HEK293 (cell line): ENCODE results near the gene ARHGAP28.

Experiments
- CTCF ChIA-PET: fragments of 350-600 bp; formaldehyde crosslinking; extraction: SDS; loops from one replicate; lab custom pipeline; 2021; ENCODE audit warnings: antibody characterized with exemption; lab: Yijun Ruan, JAX
- POLR2A ChIA-PET: fragments of 300-600 bp; formaldehyde crosslinking; extraction: SDS; loops from one replicate; lab custom pipeline; 2020; ENCODE audit warnings: antibody characterized with exemption, inconsistent platforms; lab: Yijun Ruan, JAX
- H3K27ac ChIP-seq: fragments of 200-500 bp; sonication (Bioruptor generic); 2 replicates; pipeline ENCODE4 v1.5.1; 2014; ENCODE audit warnings: low read depth, low read length, control low read depth, inconsistent platforms; ENCODE audit errors: extremely low read depth
- H3K36me3 ChIP-seq, 2 experiments: fragments of 200-500 bp in 1 of 2; sonication (Bioruptor generic) in 1 of 2; 1 replicate in 1 of 2; 2 replicates in 1 of 2; pipeline ENCODE4 v1.5.1; 2014 to 2017; ENCODE audit warnings: inconsistent platforms in 2 of 2, low read length in 2 of 2; ENCODE audit not compliant: control insufficient read depth in 2 of 2, insufficient read depth in 1 of 2
- H3K4me1 ChIP-seq: fragments of 200-500 bp; sonication (Bioruptor generic); 2 replicates; pipeline ENCODE4 v1.5.1; 2014; ENCODE audit warnings: mild to moderate bottlenecking, low read length, inconsistent platforms; ENCODE audit not compliant: control insufficient read depth, insufficient read depth
- H3K4me3 ChIP-seq: 2 replicates; pipeline ENCODE4 v1.5.1; 2011; ENCODE audit warnings: low read depth, mild to moderate bottlenecking, control low read depth, low read length, moderate library complexity
- H3K9me3 ChIP-seq: fragments of 200-500 bp; sonication (Bioruptor generic); 2 replicates; pipeline ENCODE4 v1.5.1; 2014; ENCODE audit warnings: low read depth, low read length, inconsistent platforms; ENCODE audit not compliant: control insufficient read depth, insufficient read depth
- FEZF1 ChIP-seq: fragments of 450-650 bp; formaldehyde crosslinking; IDR thresholded peaks from 2 replicates; pipeline ENCODE4 v1.5.1; 2016; ENCODE audit warnings: missing biosample characterization, missing genetic modification characterization
- IKZF3 ChIP-seq: fragments of 450-650 bp; IDR thresholded peaks from 2 replicates; pipeline ENCODE4 v1.5.0; 2018; ENCODE audit warnings: missing biosample characterization, mild to moderate bottlenecking, missing genetic modification characterization, moderate library complexity
- KLF1 ChIP-seq: fragments of 450-650 bp; formaldehyde crosslinking; IDR thresholded peaks from 2 replicates; pipeline ENCODE4 v1.5.1; 2016; ENCODE audit warnings: missing biosample characterization, missing genetic modification characterization
- MYNN ChIP-seq: fragments of 450-650 bp; formaldehyde crosslinking; IDR thresholded peaks from 2 replicates; pipeline ENCODE4 v1.5.1; 2016; ENCODE audit warnings: missing biosample characterization, missing genetic modification characterization, borderline replicate concordance
- SETDB1 ChIP-seq: IDR thresholded peaks from one replicate; pipeline ENCODE4 v1.6.1; 2017; ENCODE audit warnings: mild to moderate bottlenecking, low read length, moderate library complexity, mixed read lengths; ENCODE audit not compliant: insufficient read length
- ZNF350 ChIP-seq: fragments of 450-650 bp; formaldehyde crosslinking; IDR thresholded peaks from 2 replicates; pipeline ENCODE4 v1.5.0; 2017; ENCODE audit warnings: missing biosample characterization, mild to moderate bottlenecking, missing genetic modification characterization
- ZNF473 ChIP-seq: fragments of 450-650 bp; formaldehyde crosslinking; IDR thresholded peaks from 2 replicates; pipeline ENCODE4 v1.5.1; 2017; ENCODE audit warnings: missing biosample characterization, missing genetic modification characterization
- ZNF529 ChIP-seq: fragments of 450-650 bp; formaldehyde crosslinking; IDR thresholded peaks from 2 replicates; pipeline ENCODE4 v1.5.1; 2017; ENCODE audit warnings: missing genetic modification characterization, missing biosample characterization; ENCODE audit not compliant: insufficient replicate concordance
- ZNF768 ChIP-seq: fragments of 450-650 bp; formaldehyde crosslinking; IDR thresholded peaks from 2 replicates; pipeline ENCODE4 v1.5.1; 2018; ENCODE audit warnings: missing biosample characterization, mild to moderate bottlenecking, missing genetic modification characterization
- TF ChIP-seq, protein P1 (sequence below): fragments of 450-650 bp; formaldehyde crosslinking; conservative IDR thresholded peaks from 2 replicates; pipeline ENCODE4 v1.5.1; 2016; ENCODE audit warnings: low read depth, missing biosample characterization, missing genetic modification characterization
- TF ChIP-seq, protein P2 (sequence below): fragments of 450-650 bp; formaldehyde crosslinking; IDR thresholded peaks from 2 replicates; pipeline ENCODE4 v1.5.1; 2017; ENCODE audit warnings: missing biosample characterization, missing genetic modification characterization
- TF ChIP-seq, protein P3 (sequence below): fragments of 450-650 bp; formaldehyde crosslinking; IDR thresholded peaks from 2 replicates; pipeline ENCODE4 v1.5.1; 2016; ENCODE audit warnings: missing biosample characterization, missing genetic modification characterization
- TF ChIP-seq, protein P4 (sequence below): fragments of 450-650 bp; formaldehyde crosslinking; IDR thresholded peaks from 2 replicates; pipeline ENCODE4 v1.5.1; 2016; ENCODE audit warnings: missing biosample characterization, missing genetic modification characterization, borderline replicate concordance
- TF ChIP-seq, protein P5 (sequence below): fragments of 450-650 bp; formaldehyde crosslinking; IDR thresholded peaks from 2 replicates; pipeline ENCODE4 v1.5.1; 2016; ENCODE audit warnings: missing biosample characterization, missing genetic modification characterization

ARHGAP28 gene

DNA sequence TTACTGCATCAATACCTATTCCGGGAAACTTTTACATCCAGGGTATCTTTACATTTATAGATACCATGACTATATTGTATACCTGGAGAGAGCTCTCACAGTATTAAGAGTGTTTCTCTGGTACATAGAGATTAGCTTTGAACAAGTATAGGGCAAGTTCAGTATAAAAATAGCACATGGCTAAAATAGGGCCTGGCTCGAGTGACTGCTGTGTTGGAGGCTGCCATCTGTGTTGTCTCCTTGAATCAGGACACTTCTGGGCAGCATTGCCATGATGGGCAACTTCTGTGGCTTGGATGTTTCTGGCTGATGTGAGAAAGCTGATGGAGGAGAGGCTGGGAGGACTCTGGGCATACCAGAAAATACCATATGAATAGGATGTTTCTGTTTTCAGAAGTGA, 18.7 kb downstream of the ARHGAP28 start:
- H3K27ac ChIP-seq, result no peak overlapping the region
- CTCF ChIA-PET, result interaction anchor here (1.7 kb wide), 1 partner anchor 29 kb away, joined by 7 read pairs; no protein-coding TSS in a partner anchor

More for the DNA sequence above, 18.7 kb downstream of the ARHGAP28 start:
- H3K36me3 ChIP-seq, result no peaks in the 10 kb centered on the region
- TF ChIP-seq, protein P1, sequence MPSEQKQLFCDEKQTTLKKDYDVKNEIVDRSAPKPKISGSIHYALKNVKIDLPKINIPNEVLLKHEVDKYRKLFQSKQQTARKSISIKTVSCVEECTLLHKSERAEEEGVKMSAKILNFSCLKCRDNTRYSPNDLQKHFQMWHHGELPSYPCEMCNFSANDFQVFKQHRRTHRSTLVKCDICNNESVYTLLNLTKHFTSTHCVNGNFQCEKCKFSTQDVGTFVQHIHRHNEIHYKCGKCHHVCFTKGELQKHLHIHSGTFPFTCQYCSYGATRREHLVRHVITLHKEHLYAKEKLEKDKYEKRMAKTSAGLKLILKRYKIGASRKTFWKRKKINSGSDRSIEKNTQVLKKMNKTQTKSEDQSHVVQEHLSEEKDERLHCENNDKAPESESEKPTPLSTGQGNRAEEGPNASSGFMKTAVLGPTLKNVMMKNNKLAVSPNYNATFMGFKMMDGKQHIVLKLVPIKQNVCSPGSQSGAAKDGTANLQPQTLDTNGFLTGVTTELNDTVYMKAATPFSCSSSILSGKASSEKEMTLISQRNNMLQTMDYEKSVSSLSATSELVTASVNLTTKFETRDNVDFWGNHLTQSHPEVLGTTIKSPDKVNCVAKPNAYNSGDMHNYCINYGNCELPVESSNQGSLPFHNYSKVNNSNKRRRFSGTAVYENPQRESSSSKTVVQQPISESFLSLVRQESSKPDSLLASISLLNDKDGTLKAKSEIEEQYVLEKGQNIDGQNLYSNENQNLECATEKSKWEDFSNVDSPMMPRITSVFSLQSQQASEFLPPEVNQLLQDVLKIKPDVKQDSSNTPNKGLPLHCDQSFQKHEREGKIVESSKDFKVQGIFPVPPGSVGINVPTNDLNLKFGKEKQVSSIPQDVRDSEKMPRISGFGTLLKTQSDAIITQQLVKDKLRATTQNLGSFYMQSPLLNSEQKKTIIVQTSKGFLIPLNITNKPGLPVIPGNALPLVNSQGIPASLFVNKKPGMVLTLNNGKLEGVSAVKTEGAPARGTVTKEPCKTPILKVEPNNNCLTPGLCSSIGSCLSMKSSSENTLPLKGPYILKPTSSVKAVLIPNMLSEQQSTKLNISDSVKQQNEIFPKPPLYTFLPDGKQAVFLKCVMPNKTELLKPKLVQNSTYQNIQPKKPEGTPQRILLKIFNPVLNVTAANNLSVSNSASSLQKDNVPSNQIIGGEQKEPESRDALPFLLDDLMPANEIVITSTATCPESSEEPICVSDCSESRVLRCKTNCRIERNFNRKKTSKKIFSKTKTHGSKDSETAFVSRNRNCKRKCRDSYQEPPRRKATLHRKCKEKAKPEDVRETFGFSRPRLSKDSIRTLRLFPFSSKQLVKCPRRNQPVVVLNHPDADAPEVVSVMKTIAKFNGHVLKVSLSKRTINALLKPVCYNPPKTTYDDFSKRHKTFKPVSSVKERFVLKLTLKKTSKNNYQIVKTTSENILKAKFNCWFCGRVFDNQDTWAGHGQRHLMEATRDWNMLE, result no peak
- TF ChIP-seq, protein P2, sequence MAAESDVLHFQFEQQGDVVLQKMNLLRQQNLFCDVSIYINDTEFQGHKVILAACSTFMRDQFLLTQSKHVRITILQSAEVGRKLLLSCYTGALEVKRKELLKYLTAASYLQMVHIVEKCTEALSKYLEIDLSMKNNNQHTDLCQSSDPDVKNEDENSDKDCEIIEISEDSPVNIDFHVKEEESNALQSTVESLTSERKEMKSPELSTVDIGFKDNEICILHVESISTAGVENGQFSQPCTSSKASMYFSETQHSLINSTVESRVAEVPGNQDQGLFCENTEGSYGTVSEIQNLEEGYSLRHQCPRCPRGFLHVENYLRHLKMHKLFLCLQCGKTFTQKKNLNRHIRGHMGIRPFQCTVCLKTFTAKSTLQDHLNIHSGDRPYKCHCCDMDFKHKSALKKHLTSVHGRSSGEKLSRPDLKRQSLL (tag by site-specific recombination), result no peak
- TF ChIP-seq, protein P3, sequence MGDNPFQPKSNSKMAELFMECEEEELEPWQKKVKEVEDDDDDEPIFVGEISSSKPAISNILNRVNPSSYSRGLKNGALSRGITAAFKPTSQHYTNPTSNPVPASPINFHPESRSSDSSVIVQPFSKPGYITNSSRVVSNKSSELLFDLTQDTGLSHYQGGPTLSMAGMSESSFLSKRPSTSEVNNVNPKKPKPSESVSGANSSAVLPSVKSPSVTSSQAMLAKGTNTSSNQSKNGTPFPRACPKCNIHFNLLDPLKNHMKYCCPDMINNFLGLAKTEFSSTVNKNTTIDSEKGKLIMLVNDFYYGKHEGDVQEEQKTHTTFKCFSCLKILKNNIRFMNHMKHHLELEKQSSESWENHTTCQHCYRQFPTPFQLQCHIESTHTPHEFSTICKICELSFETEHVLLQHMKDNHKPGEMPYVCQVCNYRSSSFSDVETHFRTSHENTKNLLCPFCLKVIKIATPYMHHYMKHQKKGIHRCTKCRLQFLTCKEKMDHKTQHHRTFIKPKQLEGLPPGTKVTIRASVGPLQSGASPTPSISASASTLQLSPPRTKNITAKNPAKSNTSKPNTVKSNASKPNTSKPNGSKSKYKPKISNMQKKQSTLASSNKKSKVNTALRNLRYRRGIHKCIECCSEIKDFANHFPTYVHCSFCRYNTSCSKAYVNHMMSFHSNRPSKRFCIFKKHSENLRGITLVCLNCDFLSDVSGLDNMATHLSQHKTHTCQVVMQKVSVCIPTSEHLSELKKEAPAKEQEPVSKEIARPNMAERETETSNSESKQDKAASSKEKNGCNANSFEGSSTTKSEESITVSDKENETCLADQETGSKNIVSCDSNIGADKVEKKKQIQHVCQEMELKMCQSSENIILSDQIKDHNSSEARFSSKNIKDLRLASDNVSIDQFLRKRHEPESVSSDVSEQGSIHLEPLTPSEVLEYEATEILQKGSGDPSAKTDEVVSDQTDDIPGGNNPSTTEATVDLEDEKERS (tag by site-specific recombination), result no peak
- TF ChIP-seq MYNN (tag by site-specific recombination), result no peak
- TF ChIP-seq ZNF768, result no peak
- no peak for TF ChIP-seq IKZF3 (tag by site-specific recombination)
- no peak for TF ChIP-seq ZNF473 (tag by site-specific recombination)
- no peak for TF ChIP-seq FEZF1 (tag by site-specific recombination)
- no peak for TF ChIP-seq SETDB1
- TF ChIP-seq ZNF529, result no peak
- TF ChIP-seq, protein P4, sequence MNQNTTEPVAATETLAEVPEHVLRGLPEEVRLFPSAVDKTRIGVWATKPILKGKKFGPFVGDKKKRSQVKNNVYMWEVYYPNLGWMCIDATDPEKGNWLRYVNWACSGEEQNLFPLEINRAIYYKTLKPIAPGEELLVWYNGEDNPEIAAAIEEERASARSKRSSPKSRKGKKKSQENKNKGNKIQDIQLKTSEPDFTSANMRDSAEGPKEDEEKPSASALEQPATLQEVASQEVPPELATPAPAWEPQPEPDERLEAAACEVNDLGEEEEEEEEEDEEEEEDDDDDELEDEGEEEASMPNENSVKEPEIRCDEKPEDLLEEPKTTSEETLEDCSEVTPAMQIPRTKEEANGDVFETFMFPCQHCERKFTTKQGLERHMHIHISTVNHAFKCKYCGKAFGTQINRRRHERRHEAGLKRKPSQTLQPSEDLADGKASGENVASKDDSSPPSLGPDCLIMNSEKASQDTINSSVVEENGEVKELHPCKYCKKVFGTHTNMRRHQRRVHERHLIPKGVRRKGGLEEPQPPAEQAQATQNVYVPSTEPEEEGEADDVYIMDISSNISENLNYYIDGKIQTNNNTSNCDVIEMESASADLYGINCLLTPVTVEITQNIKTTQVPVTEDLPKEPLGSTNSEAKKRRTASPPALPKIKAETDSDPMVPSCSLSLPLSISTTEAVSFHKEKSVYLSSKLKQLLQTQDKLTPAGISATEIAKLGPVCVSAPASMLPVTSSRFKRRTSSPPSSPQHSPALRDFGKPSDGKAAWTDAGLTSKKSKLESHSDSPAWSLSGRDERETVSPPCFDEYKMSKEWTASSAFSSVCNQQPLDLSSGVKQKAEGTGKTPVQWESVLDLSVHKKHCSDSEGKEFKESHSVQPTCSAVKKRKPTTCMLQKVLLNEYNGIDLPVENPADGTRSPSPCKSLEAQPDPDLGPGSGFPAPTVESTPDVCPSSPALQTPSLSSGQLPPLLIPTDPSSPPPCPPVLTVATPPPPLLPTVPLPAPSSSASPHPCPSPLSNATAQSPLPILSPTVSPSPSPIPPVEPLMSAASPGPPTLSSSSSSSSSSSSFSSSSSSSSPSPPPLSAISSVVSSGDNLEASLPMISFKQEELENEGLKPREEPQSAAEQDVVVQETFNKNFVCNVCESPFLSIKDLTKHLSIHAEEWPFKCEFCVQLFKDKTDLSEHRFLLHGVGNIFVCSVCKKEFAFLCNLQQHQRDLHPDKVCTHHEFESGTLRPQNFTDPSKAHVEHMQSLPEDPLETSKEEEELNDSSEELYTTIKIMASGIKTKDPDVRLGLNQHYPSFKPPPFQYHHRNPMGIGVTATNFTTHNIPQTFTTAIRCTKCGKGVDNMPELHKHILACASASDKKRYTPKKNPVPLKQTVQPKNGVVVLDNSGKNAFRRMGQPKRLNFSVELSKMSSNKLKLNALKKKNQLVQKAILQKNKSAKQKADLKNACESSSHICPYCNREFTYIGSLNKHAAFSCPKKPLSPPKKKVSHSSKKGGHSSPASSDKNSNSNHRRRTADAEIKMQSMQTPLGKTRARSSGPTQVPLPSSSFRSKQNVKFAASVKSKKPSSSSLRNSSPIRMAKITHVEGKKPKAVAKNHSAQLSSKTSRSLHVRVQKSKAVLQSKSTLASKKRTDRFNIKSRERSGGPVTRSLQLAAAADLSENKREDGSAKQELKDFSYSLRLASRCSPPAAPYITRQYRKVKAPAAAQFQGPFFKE (tag by site-specific recombination), result no peak
- TF ChIP-seq, protein P5, sequence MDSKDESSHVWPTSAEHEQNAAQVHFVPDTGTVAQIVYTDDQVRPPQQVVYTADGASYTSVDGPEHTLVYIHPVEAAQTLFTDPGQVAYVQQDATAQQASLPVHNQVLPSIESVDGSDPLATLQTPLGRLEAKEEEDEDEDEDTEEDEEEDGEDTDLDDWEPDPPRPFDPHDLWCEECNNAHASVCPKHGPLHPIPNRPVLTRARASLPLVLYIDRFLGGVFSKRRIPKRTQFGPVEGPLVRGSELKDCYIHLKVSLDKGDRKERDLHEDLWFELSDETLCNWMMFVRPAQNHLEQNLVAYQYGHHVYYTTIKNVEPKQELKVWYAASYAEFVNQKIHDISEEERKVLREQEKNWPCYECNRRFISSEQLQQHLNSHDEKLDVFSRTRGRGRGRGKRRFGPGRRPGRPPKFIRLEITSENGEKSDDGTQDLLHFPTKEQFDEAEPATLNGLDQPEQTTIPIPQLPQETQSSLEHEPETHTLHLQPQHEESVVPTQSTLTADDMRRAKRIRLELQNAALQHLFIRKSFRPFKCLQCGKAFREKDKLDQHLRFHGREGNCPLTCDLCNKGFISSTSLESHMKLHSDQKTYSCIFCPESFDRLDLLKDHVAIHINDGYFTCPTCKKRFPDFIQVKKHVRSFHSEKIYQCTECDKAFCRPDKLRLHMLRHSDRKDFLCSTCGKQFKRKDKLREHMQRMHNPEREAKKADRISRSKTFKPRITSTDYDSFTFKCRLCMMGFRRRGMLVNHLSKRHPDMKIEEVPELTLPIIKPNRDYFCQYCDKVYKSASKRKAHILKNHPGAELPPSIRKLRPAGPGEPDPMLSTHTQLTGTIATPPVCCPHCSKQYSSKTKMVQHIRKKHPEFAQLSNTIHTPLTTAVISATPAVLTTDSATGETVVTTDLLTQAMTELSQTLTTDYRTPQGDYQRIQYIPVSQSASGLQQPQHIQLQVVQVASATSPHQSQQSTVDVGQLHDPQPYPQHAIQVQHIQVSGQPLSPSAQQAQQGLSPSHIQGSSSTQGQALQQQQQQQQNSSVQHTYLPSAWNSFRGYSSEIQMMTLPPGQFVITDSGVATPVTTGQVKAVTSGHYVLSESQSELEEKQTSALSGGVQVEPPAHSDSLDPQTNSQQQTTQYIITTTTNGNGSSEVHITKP (tag by site-specific recombination), result no peak
- TF ChIP-seq ZNF350 (tag by site-specific recombination), result no peak
- TF ChIP-seq KLF1 (tag by site-specific recombination), result no peak
- TF ChIP-seq, all 188 proteins: peak for 0
- H3K4me1 ChIP-seq, result peaks cover 20% of the 10 kb centered on the region
- H3K4me3 ChIP-seq, result no peak overlapping the region
- H3K9me3 ChIP-seq, result peaks cover 2% of the 10 kb centered on the region; the same call in 1 of the 2 replicates
- POLR2A ChIA-PET, result interaction anchor here (1.1 kb wide), 1 partner anchor 17 kb away, joined by 4 read pairs; no protein-coding TSS in a partner anchor
